Sigmoid colon (tissue), 4 donors: ENCODE data around the gene ZBTB24.

ENCODE experiments used
- EP300 ChIP-seq, 4 donors: sonication (generic); formaldehyde crosslinking; IDR thresholded peaks; one replicate each; pipeline ENCODE4 v1.6.1; 2017; ENCODE audit warnings: antibody characterized with exemption in 4 of 4
- POLR2A ChIP-seq, 2 donors: fragments of 450-650 bp; IDR thresholded peaks; one replicate each; pipeline ENCODE4 v1.6.1; 2016; ENCODE audit warnings: antibody characterized with exemption in 2 of 2, mild to moderate bottlenecking in 2 of 2, moderate library complexity in 2 of 2

- TF ChIP-seq POLR2A (IDR thresholded peaks at IDR 0.05) (no peak), EP300 (IDR thresholded peaks at IDR 0.05) (no peak)
Measured at GRCh38 chr6:109441069-109441816, 41.8 kb downstream of the ZBTB24 start.
